ENCODE data around the gene KCNJ16. TPM values are rescaled to one million over a fixed set of nuclear protein-coding genes. Genes with fewer than 3 reads are reported as not detected.

KCNJ16 gene
- total RNA-seq, 1 experiment from 2014 or later = not detected

DNA sequence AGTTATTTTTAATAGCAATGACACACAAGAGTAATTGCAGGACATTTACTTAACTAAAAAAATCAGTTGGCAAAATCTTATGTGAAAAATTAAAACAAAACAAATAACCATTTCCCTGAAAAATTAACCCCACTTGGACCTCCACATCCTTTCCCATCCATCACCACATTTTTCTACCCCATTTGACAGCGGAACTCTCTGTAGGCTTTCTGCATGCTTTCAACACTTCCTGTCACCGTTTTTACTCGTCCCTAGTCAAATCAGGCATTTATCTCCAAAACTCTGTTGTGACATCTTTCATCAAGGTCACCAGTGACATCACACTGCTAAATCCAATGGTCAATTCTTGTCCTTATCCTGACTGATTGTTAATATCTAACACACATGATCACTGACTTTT lies 27.5 kb downstream of the KCNJ16 start:
- H3K79me2 ChIP-seq (ENCODE audit: low read length) = no peaks in the 10 kb centered on the region
- CTCF ChIA-PET = no interaction called here

DNA sequence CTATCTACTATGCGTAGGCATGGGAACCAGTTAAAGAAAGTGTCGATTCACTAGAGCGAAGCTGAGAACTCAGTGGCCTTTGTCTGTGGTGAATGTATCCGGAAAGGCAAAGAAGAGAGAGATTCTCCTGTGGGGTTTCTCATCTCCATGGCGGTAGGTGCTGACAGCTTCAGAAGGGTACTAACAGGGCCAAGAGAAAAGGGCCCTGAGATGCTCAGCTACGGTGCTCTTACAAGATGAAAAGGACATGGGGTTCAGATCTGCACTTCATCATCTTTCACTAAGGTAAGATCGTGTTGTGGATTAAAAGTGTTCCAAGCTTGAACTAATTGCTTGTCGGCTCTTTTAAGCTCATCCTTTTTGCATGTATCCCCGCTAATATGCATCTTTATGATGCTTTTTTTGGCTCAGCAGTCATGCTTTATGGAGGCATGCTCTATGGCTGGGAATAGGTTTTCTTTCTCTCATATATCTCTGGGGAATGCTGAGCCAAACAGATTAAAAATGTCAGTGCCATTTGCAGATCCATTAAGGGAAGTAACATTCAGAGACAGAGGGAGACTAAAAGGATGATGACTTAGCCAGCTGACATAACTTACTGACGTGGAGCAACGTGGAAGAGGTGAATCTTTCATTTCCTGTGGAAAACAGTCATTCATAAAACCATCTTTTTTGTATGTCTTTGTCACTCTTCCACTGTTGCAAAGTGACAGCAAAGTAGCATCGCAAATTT lies 29.9 kb downstream of the KCNJ16 start:
- CTCF ChIA-PET = no interaction called here
- H3K9me3 ChIP-seq (ENCODE audit: low read length) = no peaks in the 10 kb centered on the region
- TF ChIP-seq, protein P1, sequence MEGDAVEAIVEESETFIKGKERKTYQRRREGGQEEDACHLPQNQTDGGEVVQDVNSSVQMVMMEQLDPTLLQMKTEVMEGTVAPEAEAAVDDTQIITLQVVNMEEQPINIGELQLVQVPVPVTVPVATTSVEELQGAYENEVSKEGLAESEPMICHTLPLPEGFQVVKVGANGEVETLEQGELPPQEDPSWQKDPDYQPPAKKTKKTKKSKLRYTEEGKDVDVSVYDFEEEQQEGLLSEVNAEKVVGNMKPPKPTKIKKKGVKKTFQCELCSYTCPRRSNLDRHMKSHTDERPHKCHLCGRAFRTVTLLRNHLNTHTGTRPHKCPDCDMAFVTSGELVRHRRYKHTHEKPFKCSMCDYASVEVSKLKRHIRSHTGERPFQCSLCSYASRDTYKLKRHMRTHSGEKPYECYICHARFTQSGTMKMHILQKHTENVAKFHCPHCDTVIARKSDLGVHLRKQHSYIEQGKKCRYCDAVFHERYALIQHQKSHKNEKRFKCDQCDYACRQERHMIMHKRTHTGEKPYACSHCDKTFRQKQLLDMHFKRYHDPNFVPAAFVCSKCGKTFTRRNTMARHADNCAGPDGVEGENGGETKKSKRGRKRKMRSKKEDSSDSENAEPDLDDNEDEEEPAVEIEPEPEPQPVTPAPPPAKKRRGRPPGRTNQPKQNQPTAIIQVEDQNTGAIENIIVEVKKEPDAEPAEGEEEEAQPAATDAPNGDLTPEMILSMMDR (conservative IDR thresholded peaks at IDR 0.05; ENCODE audit: low read depth, low read length) = no peak
- TF ChIP-seq EZH2phosphoT487 (IDR thresholded peaks at IDR 0.05; ENCODE audit: borderline replicate concordance, low read length) (no peak), EZH2 (IDR thresholded peaks at IDR 0.05; ENCODE audit: low read length, unreplicated experiment) (no peak)
- no TSS peak for BruUV-seq (replicated peaks)
- no peak overlapping the region for H2AFZ ChIP-seq (ENCODE audit: low read length)
- no peaks in the 10 kb centered on the region for H3F3A ChIP-seq (ENCODE audit: low read length, unreplicated experiment)
- H3K9ac ChIP-seq (ENCODE audit: low read length) = no peak overlapping the region
- no peaks in the 10 kb centered on the region for H3K79me2 ChIP-seq (ENCODE audit: low read length)
- no peak for DNase-seq
- H3K4me3 ChIP-seq (ENCODE audit: low read length) = no peak overlapping the region
- no peaks in the 10 kb centered on the region for H3K36me3 ChIP-seq (ENCODE audit: low read depth, low read length)
- H3K4me2 ChIP-seq (ENCODE audit: low read length) = no peak overlapping the region
- POLR2A ChIA-PET (ENCODE audit: unreplicated experiment) = no interaction called here
- no peaks in the 10 kb centered on the region for H3K4me1 ChIP-seq (ENCODE audit: insufficient read depth, low read length)
- H3K27ac ChIP-seq (ENCODE audit: low read length) = no peak overlapping the region
- H3K9me2 ChIP-seq (replicated peaks; ENCODE audit: low read length) = no peaks in the 10 kb centered on the region
- ATAC-seq = no peak
- no peaks in the 10 kb centered on the region for H3K27me3 ChIP-seq (ENCODE audit: low read length)
- intact Hi-C loops (cut with micrococcal nuclease) = loop anchor here (5.0 kb wide), 1 partner anchor 538 kb away; no protein-coding TSS in a partner anchor
- H4K20me1 ChIP-seq (ENCODE audit: low read length) = no peaks in the 10 kb centered on the region

More for the DNA sequence above, 27.5 kb downstream of the KCNJ16 start:
- H3F3A ChIP-seq (ENCODE audit: low read length, unreplicated experiment) = no peaks in the 10 kb centered on the region
- no peaks in the 10 kb centered on the region for H4K20me1 ChIP-seq (ENCODE audit: low read length)
- ATAC-seq (no peak), DNase-seq (no peak)
- intact Hi-C loops (cut with micrococcal nuclease) = loop anchor here (5.0 kb wide), 1 partner anchor 535 kb away; no protein-coding TSS in a partner anchor
- no peak overlapping the region for H2AFZ ChIP-seq (ENCODE audit: low read length)
- no peaks in the 10 kb centered on the region for H3K9me3 ChIP-seq (ENCODE audit: low read length)
- POLR2A ChIA-PET (ENCODE audit: unreplicated experiment) = no interaction called here
- no peak overlapping the region for H3K9ac ChIP-seq (ENCODE audit: low read length)
- no peaks in the 10 kb centered on the region for H3K4me1 ChIP-seq (ENCODE audit: insufficient read depth, low read length)
- no peaks in the 10 kb centered on the region for H3K27me3 ChIP-seq (ENCODE audit: low read length)
- BruUV-seq (replicated peaks) = no TSS peak
- no peaks in the 10 kb centered on the region for H3K36me3 ChIP-seq (ENCODE audit: low read depth, low read length)
- no peak overlapping the region for H3K4me3 ChIP-seq (ENCODE audit: low read length)
- H3K27ac ChIP-seq (ENCODE audit: low read length) = no peak overlapping the region
- TF ChIP-seq, protein P1 (conservative IDR thresholded peaks at IDR 0.05; ENCODE audit: low read depth, low read length) = no peak
- TF ChIP-seq EZH2phosphoT487 (IDR thresholded peaks at IDR 0.05; ENCODE audit: borderline replicate concordance, low read length) (no peak), EZH2 (IDR thresholded peaks at IDR 0.05; ENCODE audit: low read length, unreplicated experiment) (no peak)
- H3K4me2 ChIP-seq (ENCODE audit: low read length) = no peak overlapping the region
- no peaks in the 10 kb centered on the region for H3K9me2 ChIP-seq (replicated peaks; ENCODE audit: low read length)

DNA sequence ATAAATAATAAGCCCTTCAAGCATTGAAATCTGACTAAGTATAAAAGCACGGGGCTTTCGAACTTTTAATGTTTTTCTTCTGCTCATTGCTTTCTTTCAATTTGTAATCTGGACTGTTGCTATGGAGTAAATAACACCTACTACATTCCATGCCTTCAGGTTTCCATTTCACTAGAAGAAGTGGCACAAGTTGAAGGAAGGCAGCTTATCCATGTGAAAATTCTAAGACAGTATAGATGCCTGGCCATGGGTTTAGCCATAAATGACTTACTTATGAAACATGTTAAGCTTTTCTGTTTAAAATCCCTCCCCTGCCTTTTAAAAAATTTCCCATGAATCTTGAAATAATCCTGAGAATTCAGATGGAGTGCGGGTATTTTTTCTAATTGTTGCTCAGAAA lies 30.6 kb downstream of the KCNJ16 start:
- no peaks in the 10 kb centered on the region for H3K9me2 ChIP-seq (replicated peaks; ENCODE audit: low read length)
- no peaks in the 10 kb centered on the region for H3K36me3 ChIP-seq (ENCODE audit: low read depth, low read length)
- no peak overlapping the region for H3K4me3 ChIP-seq (ENCODE audit: low read length)
- no peaks in the 10 kb centered on the region for H4K20me1 ChIP-seq (ENCODE audit: low read length)
- H3K4me2 ChIP-seq (ENCODE audit: low read length) = no peak overlapping the region
- no peaks in the 10 kb centered on the region for H3K9me3 ChIP-seq (ENCODE audit: low read length)
- no peaks in the 10 kb centered on the region for H3K79me2 ChIP-seq (ENCODE audit: low read length)
- BruUV-seq (replicated peaks) = no TSS peak
- H3K9ac ChIP-seq (ENCODE audit: low read length) = no peak overlapping the region
- DNase-seq (no peak), ATAC-seq (no peak)
- intact Hi-C loops (cut with micrococcal nuclease) = no loop called here
- H3K27ac ChIP-seq (ENCODE audit: low read length) = no peak overlapping the region
- CTCF ChIA-PET = no interaction called here
- TF ChIP-seq EZH2phosphoT487 (IDR thresholded peaks at IDR 0.05; ENCODE audit: borderline replicate concordance, low read length) (no peak), EZH2 (IDR thresholded peaks at IDR 0.05; ENCODE audit: low read length, unreplicated experiment) (no peak)
- TF ChIP-seq, protein P1 (conservative IDR thresholded peaks at IDR 0.05; ENCODE audit: low read depth, low read length) = no peak
- no peaks in the 10 kb centered on the region for H3K27me3 ChIP-seq (ENCODE audit: low read length)
- H3F3A ChIP-seq (ENCODE audit: low read length, unreplicated experiment) = no peaks in the 10 kb centered on the region
- POLR2A ChIA-PET (ENCODE audit: unreplicated experiment) = interaction anchor here (0.7 kb wide), 1 partner anchor 436 kb away, joined by 3 read pairs; no protein-coding TSS in a partner anchor
- H3K4me1 ChIP-seq (ENCODE audit: insufficient read depth, low read length) = no peaks in the 10 kb centered on the region
- no peak overlapping the region for H2AFZ ChIP-seq (ENCODE audit: low read length)
